ENCODE data around the gene HCAR1. TPM values are rescaled to one million over a fixed set of nuclear protein-coding genes. Genes with fewer than 3 reads are reported as not detected.
"Not testable (repeated sequence)": the region's sequence is repeated elsewhere in the genome, so short reads cannot be mapped to it uniquely, and the experiment has no call there.

The HCAR1 gene, protein sequence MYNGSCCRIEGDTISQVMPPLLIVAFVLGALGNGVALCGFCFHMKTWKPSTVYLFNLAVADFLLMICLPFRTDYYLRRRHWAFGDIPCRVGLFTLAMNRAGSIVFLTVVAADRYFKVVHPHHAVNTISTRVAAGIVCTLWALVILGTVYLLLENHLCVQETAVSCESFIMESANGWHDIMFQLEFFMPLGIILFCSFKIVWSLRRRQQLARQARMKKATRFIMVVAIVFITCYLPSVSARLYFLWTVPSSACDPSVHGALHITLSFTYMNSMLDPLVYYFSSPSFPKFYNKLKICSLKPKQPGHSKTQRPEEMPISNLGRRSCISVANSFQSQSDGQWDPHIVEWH
- total RNA-seq = under 1 TPM in 1 of 2 donors, not detected in 1; 0.12 TPM

DNA sequence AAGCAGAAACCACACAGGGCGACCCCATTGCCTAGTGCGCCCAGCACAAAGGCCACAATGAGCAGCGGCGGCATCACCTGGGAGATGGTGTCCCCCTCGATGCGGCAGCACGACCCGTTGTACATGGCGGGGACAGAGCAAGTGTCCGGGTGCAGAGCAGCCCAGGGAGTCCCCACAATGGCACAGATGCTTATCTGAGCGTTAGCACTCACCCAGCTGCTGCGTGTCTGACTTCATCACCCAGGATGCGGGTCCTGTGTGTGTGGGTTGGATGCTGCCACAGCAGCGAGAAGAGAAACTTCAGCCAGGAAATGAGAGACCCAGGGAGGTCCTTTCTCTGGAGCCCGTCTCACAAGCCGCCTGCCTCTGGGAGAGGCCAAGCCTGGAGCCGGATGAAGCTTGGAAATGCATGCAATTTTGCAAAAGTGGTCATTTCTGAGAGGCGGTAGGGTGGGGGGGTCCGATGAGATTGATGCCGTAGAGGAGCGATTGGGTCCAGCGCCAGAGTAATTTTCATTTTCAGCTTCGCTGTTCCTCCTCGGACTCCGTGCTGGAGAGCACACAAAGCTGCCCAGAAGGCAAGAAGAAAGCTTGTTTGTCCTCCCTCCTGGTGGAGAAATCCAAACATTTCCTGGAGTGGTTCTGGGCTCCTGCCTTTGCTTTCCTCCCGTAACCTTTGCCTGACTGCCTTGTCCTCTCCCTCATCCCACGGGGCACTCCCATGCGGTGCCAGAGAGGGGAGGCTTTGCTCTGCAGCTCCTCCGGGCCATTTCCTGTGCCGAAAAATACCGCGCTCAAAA is at the start of gene HCAR1:
HCAR1 (minus strand) TSS at position 630 of the 800 bp plus-strand sequence; CDS start at position 125, 505 bp downstream.
- Histone ChIP-seq H3K27me3 (no peaks in the 10 kb centered on the region), H3K36me3 (no peaks in the 10 kb centered on the region), H3K4me1 (no peaks in the 10 kb centered on the region), H3K27ac (no peak within 1 kb of the TSS), H3K4me3 (peak within 1 kb of the TSS in 1 of 2 donors; percentile 35), H3K9me3 (no peaks in the 10 kb centered on the region)
- TF ChIP-seq, protein P1, sequence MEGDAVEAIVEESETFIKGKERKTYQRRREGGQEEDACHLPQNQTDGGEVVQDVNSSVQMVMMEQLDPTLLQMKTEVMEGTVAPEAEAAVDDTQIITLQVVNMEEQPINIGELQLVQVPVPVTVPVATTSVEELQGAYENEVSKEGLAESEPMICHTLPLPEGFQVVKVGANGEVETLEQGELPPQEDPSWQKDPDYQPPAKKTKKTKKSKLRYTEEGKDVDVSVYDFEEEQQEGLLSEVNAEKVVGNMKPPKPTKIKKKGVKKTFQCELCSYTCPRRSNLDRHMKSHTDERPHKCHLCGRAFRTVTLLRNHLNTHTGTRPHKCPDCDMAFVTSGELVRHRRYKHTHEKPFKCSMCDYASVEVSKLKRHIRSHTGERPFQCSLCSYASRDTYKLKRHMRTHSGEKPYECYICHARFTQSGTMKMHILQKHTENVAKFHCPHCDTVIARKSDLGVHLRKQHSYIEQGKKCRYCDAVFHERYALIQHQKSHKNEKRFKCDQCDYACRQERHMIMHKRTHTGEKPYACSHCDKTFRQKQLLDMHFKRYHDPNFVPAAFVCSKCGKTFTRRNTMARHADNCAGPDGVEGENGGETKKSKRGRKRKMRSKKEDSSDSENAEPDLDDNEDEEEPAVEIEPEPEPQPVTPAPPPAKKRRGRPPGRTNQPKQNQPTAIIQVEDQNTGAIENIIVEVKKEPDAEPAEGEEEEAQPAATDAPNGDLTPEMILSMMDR (IDR thresholded peaks at IDR 0.05) = no peak
- DNase-seq (ENCODE audit: low spot score) = no peak

DNA sequence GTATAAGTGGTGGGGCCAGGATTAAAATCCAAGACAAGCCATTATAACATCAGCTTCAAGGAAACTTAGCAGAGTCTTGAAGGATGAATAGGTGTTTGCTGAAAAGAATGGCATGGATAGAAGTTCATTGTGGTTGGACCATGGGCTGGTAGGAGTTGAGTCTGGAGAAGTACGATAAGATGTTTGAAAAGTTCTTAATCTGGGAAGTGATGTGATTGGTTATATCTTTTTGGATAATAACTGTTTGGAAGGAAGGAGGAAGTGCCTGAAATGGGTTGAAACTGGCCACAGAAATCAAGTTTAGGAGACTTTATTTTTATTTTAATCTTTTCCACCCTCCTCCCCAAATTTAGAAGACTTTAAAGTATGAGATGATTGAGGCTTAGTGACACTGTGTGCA is 26.9 kb upstream of the HCAR1 start:
- no peak for DNase-seq (ENCODE audit: low spot score)
- H3K27ac ChIP-seq = no peak overlapping the region
- H3K4me1 ChIP-seq = peaks cover 0 to 14% of the 10 kb centered on the region in 2 donors
- H3K27me3 ChIP-seq = no peaks in the 10 kb centered on the region
- peaks cover 50% of the 10 kb centered on the region for H3K36me3 ChIP-seq
- no peak overlapping the region for H3K4me3 ChIP-seq
- TF ChIP-seq, protein P1 (IDR thresholded peaks at IDR 0.05) = no peak
- H3K9me3 ChIP-seq = no peaks in the 10 kb centered on the region

DNA sequence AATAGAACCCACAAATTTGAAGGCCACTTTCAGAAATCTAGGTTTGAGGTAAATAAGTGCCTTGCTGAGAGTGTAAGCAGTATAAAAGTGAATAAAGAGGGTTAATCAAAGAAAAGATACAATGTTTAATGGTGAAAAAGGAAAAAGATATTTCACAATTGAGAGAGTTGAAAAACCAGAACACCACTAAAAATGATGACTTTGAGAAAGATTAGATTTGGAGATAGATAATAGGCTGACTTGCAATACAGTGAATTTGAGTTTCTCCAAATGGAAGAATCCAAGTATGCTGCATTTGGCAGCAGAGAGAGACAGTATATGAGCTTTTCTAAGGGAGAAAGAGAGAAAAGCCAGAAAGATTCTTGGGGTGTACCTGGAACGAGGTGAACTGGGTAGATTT is 24.1 kb upstream of the HCAR1 start:
- H3K4me3 ChIP-seq = no peak overlapping the region
- H3K9me3 ChIP-seq = no peaks in the 10 kb centered on the region
- TF ChIP-seq, protein P1 (IDR thresholded peaks at IDR 0.05) = no peak
- H3K27me3 ChIP-seq = no peaks in the 10 kb centered on the region
- no peak for DNase-seq (ENCODE audit: low spot score)
- peaks cover 0 to 17% of the 10 kb centered on the region in 2 donors for H3K4me1 ChIP-seq
- peaks cover 44% of the 10 kb centered on the region for H3K36me3 ChIP-seq
- H3K27ac ChIP-seq = no peak overlapping the region

DNA sequence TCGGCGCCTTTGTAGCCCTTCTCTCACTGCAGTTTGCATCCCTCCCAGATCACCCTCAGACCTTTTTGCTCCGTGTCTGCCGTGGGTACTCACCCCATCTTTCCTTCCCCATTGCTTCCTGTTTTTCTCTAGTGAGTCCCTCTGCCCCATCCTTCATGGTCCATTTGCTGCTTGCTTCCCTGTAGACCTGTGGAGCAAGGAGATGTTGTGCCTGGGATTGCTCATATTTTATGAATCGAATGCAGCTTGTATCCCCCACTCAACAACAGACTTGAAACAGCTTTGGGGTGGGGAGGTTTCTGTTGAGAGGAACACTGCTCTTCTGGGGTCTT is 22.6 kb upstream of the HCAR1 start:
- TF ChIP-seq, protein P1 (IDR thresholded peaks at IDR 0.05) = no peak

DNA sequence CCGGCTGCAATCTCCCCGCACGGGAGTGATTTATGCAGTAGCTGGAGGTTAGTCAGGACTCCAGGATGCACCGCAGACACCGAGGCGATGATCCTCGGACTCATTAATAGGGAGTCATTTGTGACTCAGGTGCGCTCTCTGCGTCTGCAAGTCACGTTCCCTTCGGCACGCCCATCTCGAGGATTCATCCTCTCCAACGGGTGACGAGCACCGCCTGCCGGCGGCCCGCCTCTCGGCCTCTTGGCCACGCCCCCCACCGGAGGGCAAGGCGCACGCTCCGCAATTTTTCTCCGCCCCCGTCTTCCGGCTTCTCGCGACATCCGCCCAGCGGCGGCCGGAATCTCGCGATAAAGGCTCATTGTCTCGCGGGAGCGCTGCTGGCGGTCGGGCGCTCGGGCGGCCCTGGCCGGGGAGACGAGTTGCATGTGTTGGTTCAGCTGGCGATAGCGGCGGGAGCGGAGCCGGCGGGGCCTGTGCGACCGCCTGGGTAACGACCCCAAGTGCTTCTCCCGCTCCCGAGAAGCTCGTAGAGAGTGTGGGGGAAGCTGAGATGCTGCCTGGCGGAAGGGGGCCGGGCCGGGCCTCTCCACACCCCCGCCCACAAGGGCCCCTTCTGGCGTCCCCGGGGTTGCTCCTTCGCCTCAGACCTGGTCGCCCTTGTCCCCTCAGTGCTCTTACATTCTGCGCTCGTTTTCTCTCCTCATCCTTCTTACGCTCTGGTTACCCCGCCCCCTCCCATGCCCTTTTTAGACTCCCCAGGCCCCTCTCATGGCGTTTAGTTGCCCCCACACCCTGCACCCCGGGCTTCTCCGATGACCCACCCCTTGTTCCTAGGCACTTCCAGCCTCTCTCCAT is 22.0 kb upstream of the HCAR1 start, which contains the start of gene DENR:
DENR (plus strand) TSS at position 361 of the 855 bp plus-strand sequence. CDS start 878 bp downstream, outside the sequence.
- peak; percentile 98 for DNase-seq (ENCODE audit: low spot score)
- Histone ChIP-seq H3K9me3 (no peaks in the 10 kb centered on the region), H3K27ac (peak within 1 kb of the TSS; percentile 79 to 83), H3K4me3 (peak within 1 kb of the TSS; percentile 85 to 91), H3K36me3 (peaks cover 28% of the 10 kb centered on the region), H3K27me3 (no peaks in the 10 kb centered on the region), H3K4me1 (peaks cover 0 to 17% of the 10 kb centered on the region in 2 donors)
- TF ChIP-seq, protein P1 (IDR thresholded peaks at IDR 0.05) = peak; percentile 23 to 88

More for the DNA sequence above, 22.6 kb upstream of the HCAR1 start:
- H3K4me3 ChIP-seq = peak overlapping the region; percentile 85 to 91
- DNase-seq (ENCODE audit: low spot score) = no peak
- peaks cover 34% of the 10 kb centered on the region for H3K36me3 ChIP-seq
- H3K27ac ChIP-seq = peak overlapping the region; percentile 79 to 83
- no peaks in the 10 kb centered on the region for H3K27me3 ChIP-seq
- H3K4me1 ChIP-seq = peaks cover 0 to 17% of the 10 kb centered on the region in 2 donors
- H3K9me3 ChIP-seq = no peaks in the 10 kb centered on the region

DNA sequence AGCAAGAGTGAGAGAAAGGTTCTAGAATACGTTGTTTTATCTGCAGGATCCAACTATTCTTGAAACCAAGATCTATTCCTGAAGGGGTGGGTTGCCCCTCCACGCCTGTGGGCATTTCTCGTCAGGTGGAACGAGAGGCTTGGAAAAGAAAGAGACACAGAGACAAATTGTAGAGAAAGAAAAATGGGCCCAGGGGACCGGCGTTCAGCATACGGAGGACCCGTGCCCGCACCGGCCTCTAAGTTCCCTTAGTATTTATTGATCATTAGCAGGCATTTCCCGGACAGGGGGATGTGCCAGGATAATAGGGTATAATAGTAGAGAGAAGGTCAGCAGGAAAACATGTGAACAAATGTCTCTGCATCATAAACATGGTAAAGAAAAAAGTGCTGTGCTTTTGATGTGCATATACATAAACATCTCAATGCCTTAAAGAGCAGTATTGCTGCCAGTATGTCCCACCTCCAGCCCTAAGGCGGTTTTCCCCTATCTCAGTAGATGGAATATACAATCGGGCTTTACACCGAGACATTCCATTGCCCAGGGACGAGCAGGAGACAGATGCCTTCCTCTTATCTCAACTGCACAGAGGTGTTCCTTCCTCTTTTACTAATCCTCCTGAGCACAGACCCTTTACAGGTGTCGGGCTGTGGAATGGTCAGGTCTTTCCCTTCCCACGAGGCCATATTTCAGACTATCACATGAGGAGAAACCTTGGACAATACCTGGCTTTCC is 20.3 kb upstream of the HCAR1 start:
- H3K9me3 ChIP-seq; H3K4me3 ChIP-seq; H3K27me3 ChIP-seq; H3K27ac ChIP-seq; DNase-seq (ENCODE audit: low spot score): not testable (repeated sequence)
- H3K4me1 ChIP-seq = peaks cover 0 to 17% of the 10 kb centered on the region in 2 donors
- peaks cover 11% of the 10 kb centered on the region for H3K36me3 ChIP-seq
